Measurements from ENCODE around the gene EXOC4. TPM values are rescaled to one million over a fixed set of nuclear protein-coding genes. Genes with fewer than 3 reads are reported as not detected.

EXOC4 gene
- total RNA-seq, 2 donors from 2014 or later, result 62.0 to 146 TPM

DNA sequence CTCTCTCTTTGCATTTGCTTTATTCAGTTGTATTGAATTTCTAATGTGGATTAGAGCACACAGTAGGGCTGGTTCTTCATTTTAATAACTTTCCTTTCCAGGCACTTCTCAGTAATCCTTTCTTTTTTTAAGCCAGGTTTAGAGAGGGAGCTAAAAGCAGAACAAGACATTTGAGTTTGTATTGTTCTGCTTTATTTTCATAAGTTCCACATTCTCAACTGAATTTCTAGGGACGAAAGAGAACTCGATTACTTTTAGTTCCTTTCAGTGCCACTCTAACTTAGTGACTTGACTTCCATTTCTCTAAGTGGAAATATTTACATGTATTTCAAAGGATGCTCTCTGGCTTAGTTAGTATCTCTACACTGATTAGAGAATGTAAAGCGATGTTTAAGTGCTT lies 145.6 kb downstream of the EXOC4 start:
- intact Hi-C loops (cut with DNase I), result no loop called here
- Histone ChIP-seq H3K4me3 (no peak overlapping the region), H3K27me3 (no peaks in the 10 kb centered on the region), H3K4me1 (peaks cover 9% of the 10 kb centered on the region), H3K27ac (no peak overlapping the region), H3K9me3 (no peaks in the 10 kb centered on the region), H3K36me3 (replicated peaks in 1 of 2; ENCODE audit: insufficient read depth in 1 of 2, low read depth in 2 of 2) (no peaks in the 10 kb centered on the region)
- TF ChIP-seq, protein P1, sequence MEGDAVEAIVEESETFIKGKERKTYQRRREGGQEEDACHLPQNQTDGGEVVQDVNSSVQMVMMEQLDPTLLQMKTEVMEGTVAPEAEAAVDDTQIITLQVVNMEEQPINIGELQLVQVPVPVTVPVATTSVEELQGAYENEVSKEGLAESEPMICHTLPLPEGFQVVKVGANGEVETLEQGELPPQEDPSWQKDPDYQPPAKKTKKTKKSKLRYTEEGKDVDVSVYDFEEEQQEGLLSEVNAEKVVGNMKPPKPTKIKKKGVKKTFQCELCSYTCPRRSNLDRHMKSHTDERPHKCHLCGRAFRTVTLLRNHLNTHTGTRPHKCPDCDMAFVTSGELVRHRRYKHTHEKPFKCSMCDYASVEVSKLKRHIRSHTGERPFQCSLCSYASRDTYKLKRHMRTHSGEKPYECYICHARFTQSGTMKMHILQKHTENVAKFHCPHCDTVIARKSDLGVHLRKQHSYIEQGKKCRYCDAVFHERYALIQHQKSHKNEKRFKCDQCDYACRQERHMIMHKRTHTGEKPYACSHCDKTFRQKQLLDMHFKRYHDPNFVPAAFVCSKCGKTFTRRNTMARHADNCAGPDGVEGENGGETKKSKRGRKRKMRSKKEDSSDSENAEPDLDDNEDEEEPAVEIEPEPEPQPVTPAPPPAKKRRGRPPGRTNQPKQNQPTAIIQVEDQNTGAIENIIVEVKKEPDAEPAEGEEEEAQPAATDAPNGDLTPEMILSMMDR (IDR thresholded peaks at IDR 0.05), result no peak
- TF ChIP-seq POLR2A (IDR thresholded peaks at IDR 0.05), result no peak
- DNase-seq, result no peak
- 80 to 94% methylated on average over 3 of the region's 3 CpGs for WGBS, 2 donors
- ATAC-seq, result no peak

DNA sequence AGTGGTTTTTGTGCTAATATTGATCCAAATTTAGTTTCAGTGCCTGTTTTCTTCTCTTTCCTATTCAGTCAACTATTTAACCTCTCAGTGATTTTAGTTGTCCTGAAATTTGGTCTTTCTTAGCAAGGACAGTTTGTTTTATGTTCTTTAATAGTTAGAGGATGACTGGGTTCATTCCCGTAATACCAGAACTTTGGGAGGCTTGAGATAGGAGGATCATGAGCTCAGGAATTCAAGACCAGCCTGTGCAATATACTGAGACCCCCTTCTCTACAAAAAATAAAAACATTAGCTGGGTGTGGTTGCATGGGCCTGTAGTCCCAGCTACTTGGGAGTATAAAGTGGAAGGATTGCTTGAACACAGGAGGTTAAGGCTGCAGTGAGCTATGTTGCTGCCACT lies 148.3 kb downstream of the EXOC4 start:
- Histone ChIP-seq H3K27ac (no peak overlapping the region), H3K9me3 (no peaks in the 10 kb centered on the region), H3K27me3 (no peaks in the 10 kb centered on the region), H3K4me3 (no peak overlapping the region), H3K36me3 (replicated peaks in 1 of 2; ENCODE audit: insufficient read depth in 1 of 2, low read depth in 2 of 2) (no peaks in the 10 kb centered on the region), H3K4me1 (peaks cover 9% of the 10 kb centered on the region)
- TF ChIP-seq, protein P1 (IDR thresholded peaks at IDR 0.05), result no peak
- TF ChIP-seq POLR2A (IDR thresholded peaks at IDR 0.05), result no peak
- ATAC-seq, result no peak
- no peak for DNase-seq
- intact Hi-C loops (cut with DNase I), result no loop called here
- 89 to 91% methylated on average over 1 of the region's 1 CpG for WGBS, 2 donors

DNA sequence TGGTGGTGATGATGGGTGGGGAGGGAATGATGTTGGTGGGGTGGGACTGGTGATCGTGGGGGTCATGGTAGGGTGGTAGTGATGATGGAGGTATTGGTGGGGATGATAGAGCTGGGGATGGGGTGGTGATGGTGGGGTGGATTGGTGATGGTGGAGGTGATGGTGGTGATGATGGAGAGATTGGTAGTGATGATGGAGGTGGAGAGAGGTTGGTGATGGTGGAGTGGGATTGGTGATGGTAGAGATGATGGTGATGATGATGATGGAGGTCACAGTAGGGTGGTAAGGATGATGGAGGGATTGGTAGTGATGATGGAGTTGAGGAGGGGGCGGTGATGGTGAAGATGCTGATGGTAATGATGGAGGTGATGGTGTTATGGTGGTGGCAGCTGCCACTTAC lies 155.3 kb downstream of the EXOC4 start:
- no peak overlapping the region for H3K27ac ChIP-seq
- intact Hi-C loops (cut with DNase I), result no loop called here
- no peaks in the 10 kb centered on the region for H3K36me3 ChIP-seq (replicated peaks in 1 of 2; ENCODE audit: insufficient read depth in 1 of 2, low read depth in 2 of 2)
- no peaks in the 10 kb centered on the region for H3K9me3 ChIP-seq
- H3K4me1 ChIP-seq, result peaks cover 9% of the 10 kb centered on the region
- 96 to 100% methylated on average over 2 of the region's 2 CpGs for WGBS, 2 donors
- DNase-seq (no peak), ATAC-seq (no peak)
- no peaks in the 10 kb centered on the region for H3K27me3 ChIP-seq
- TF ChIP-seq, protein P1 (IDR thresholded peaks at IDR 0.05), result no peak
- no peak for TF ChIP-seq POLR2A (IDR thresholded peaks at IDR 0.05)
- H3K4me3 ChIP-seq, result no peak overlapping the region

DNA sequence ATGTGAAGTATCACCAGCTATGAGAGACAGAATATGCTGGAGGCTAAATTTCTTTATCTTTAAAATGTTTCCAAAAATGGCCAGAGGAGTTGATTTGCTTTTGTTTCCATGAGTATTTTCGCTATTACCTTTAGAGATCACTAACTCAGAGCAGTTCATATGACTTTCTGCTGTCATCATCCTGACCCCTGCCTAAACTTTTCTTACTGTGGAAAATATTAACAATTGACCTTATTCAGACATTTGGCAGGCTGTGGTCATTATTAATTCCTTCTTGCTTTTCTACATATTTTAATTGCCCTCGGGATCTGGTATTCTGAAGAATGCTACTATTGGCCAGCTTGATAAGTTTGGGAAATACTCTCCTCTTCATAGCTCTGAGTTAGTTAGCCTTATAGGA lies 156.5 kb downstream of the EXOC4 start:
- H3K9me3 ChIP-seq, result no peaks in the 10 kb centered on the region
- ATAC-seq (no peak), DNase-seq (no peak)
- intact Hi-C loops (cut with DNase I), result no loop called here
- WGBS, 2 donors, result 62 to 70% methylated on average over 2 of the region's 2 CpGs
- H3K27me3 ChIP-seq, result no peaks in the 10 kb centered on the region
- peaks cover 11% of the 10 kb centered on the region for H3K4me1 ChIP-seq
- no peak for TF ChIP-seq POLR2A (IDR thresholded peaks at IDR 0.05)
- TF ChIP-seq, protein P1 (IDR thresholded peaks at IDR 0.05), result no peak
- H3K27ac ChIP-seq, result no peak overlapping the region
- no peaks in the 10 kb centered on the region for H3K36me3 ChIP-seq (replicated peaks in 1 of 2; ENCODE audit: insufficient read depth in 1 of 2, low read depth in 2 of 2)
- H3K4me3 ChIP-seq, result no peak overlapping the region

DNA sequence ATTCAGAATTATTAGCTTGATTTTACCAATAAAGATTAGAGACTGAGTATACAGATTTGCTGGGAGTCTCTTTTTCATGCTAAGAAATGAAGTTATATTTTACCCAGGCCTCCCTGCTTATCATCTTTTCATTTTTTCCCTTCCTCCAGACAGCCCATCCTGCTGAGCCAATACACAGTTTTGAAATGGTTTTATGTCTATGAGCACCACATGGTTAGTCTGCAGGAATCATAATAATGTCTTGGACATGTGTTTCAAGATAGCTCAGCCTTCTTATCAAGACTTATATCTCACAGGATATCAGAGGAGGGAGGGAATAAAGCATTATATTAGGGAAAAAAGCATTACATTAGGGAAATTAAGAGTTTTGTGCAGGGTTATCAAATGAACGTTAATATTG lies 157.1 kb downstream of the EXOC4 start:
- DNase-seq, result no peak
- 65 to 85% methylated on average over 1 of the region's 1 CpG for WGBS, 2 donors
- H3K27ac ChIP-seq, result no peak overlapping the region
- no peaks in the 10 kb centered on the region for H3K36me3 ChIP-seq (replicated peaks in 1 of 2; ENCODE audit: insufficient read depth in 1 of 2, low read depth in 2 of 2)
- no peak overlapping the region for H3K4me3 ChIP-seq
- peaks cover 11% of the 10 kb centered on the region for H3K4me1 ChIP-seq
- no peaks in the 10 kb centered on the region for H3K27me3 ChIP-seq
- TF ChIP-seq, protein P1 (IDR thresholded peaks at IDR 0.05), result no peak
- TF ChIP-seq POLR2A (IDR thresholded peaks at IDR 0.05), result no peak
- intact Hi-C loops (cut with DNase I), result no loop called here
- ATAC-seq, result no peak
- H3K9me3 ChIP-seq, result no peaks in the 10 kb centered on the region
